Panc1 (cell line): ENCODE measurements around the gene RRP9.

ENCODE experiments used
- POLR2AphosphoS5 ChIP-seq: IDR thresholded peaks from 2 replicates; pipeline ENCODE4 v1.6.1; 2012; ENCODE audit warnings: mild to moderate bottlenecking, low read depth, low read length, moderate library complexity
- SIN3A ChIP-seq: IDR thresholded peaks from 2 replicates; pipeline ENCODE4 v1.6.1; 2012; ENCODE audit warnings: low read depth, mild to moderate bottlenecking, low read length, moderate library complexity, borderline replicate concordance; ENCODE audit not compliant: insufficient read depth
- TCF7L2 ChIP-seq: IDR thresholded peaks from 2 replicates; pipeline ENCODE4 v1.6.1; 2011; ENCODE audit warnings: mild to moderate bottlenecking, low read depth, low read length, inconsistent platforms
- TF ChIP-seq, protein P1 (sequence below): fragments of 450-650 bp; IDR thresholded peaks from 2 replicates; pipeline ENCODE4 v1.5.1; 2017; ENCODE audit warnings: mild to moderate bottlenecking
- TF ChIP-seq, protein P2 (sequence below), 2 experiments: IDR thresholded peaks; 2 replicates each; pipeline ENCODE4 v1.6.1; 2011 to 2012; ENCODE audit warnings: low read depth in 2 of 2, control low read depth in 1 of 2, low read length in 1 of 2, mild to moderate bottlenecking in 1 of 2, moderate library complexity in 1 of 2; ENCODE audit not compliant: insufficient read depth in 1 of 2

DNA sequence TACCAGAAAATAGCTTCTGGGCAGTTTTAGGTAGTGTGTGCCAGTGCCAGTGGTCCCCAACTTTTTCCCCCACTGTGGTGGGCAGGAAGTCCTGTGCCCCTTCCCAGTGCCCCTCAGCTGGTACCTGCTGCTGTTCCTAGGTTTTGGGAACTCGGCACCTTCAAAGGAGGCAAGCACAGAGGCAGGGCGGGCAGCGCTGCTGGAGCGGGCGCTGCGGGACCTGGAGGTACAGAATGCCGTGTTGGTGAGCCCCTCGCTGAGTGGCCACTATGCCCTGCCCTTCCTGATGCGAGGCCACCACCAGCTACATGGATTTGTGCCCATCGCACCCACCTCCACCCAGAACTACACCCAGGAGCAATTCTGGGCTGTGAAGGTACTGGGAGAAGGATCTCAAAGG, 38.5 kb upstream of the RRP9 start:
- TF ChIP-seq POLR2AphosphoS5 (no peak), TCF7L2 (no peak), SIN3A (no peak)
- TF ChIP-seq, protein P1, sequence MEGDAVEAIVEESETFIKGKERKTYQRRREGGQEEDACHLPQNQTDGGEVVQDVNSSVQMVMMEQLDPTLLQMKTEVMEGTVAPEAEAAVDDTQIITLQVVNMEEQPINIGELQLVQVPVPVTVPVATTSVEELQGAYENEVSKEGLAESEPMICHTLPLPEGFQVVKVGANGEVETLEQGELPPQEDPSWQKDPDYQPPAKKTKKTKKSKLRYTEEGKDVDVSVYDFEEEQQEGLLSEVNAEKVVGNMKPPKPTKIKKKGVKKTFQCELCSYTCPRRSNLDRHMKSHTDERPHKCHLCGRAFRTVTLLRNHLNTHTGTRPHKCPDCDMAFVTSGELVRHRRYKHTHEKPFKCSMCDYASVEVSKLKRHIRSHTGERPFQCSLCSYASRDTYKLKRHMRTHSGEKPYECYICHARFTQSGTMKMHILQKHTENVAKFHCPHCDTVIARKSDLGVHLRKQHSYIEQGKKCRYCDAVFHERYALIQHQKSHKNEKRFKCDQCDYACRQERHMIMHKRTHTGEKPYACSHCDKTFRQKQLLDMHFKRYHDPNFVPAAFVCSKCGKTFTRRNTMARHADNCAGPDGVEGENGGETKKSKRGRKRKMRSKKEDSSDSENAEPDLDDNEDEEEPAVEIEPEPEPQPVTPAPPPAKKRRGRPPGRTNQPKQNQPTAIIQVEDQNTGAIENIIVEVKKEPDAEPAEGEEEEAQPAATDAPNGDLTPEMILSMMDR = no peak
- TF ChIP-seq, protein P2, sequence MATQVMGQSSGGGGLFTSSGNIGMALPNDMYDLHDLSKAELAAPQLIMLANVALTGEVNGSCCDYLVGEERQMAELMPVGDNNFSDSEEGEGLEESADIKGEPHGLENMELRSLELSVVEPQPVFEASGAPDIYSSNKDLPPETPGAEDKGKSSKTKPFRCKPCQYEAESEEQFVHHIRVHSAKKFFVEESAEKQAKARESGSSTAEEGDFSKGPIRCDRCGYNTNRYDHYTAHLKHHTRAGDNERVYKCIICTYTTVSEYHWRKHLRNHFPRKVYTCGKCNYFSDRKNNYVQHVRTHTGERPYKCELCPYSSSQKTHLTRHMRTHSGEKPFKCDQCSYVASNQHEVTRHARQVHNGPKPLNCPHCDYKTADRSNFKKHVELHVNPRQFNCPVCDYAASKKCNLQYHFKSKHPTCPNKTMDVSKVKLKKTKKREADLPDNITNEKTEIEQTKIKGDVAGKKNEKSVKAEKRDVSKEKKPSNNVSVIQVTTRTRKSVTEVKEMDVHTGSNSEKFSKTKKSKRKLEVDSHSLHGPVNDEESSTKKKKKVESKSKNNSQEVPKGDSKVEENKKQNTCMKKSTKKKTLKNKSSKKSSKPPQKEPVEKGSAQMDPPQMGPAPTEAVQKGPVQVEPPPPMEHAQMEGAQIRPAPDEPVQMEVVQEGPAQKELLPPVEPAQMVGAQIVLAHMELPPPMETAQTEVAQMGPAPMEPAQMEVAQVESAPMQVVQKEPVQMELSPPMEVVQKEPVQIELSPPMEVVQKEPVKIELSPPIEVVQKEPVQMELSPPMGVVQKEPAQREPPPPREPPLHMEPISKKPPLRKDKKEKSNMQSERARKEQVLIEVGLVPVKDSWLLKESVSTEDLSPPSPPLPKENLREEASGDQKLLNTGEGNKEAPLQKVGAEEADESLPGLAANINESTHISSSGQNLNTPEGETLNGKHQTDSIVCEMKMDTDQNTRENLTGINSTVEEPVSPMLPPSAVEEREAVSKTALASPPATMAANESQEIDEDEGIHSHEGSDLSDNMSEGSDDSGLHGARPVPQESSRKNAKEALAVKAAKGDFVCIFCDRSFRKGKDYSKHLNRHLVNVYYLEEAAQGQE (IDR thresholded peaks at IDR 0.05; ENCODE audit: insufficient read depth in 1 of 2, low read depth in 2 of 2, low read length in 1 of 2) = no peak
